SU-DHL-6 (cell line): ENCODE measurements around the gene ATP1B3.

Experiments
- CTCF ChIP-seq: fragments of 200-600 bp; sonication (generic); IDR thresholded peaks from one replicate; pipeline ENCODE4 v1.5.1; 2017; ENCODE audit warnings: antibody characterized with exemption, mild to moderate bottlenecking, low read length, moderate library complexity; ENCODE audit not compliant: insufficient read depth, poor library complexity, severe bottlenecking
- EZH2phosphoT487 ChIP-seq: fragments of 200-600 bp; sonication (generic), shearing (Covaris generic); conservative IDR thresholded peaks from 2 replicates; pipeline ENCODE4 v1.6.1; 2018; ENCODE audit warnings: mild to moderate bottlenecking, antibody characterized with exemption, low read length, moderate library complexity, mixed read lengths

GRCh38 chr3:141940194-141940776 is 63.8 kb downstream of the ATP1B3 start:
- TF ChIP-seq CTCF (no peak), EZH2phosphoT487 (no peak)
